ENCODE measurements around the gene HPN. TPM values are rescaled to one million over a fixed set of nuclear protein-coding genes. Genes with fewer than 3 reads are reported as not detected.

HPN gene
- polyA plus RNA-seq, 10 donors: 0.09 to 0.91 (median 0.41) TPM; not detected in 2

GRCh38 chr19:35104361-35104760 lies 62.8 kb downstream of the HPN start:
- DNase-seq: no peak

GRCh38 chr19:35105047-35105410 lies 63.5 kb downstream of the HPN start:
- DNase-seq: no peak

- DNase-seq: no peak
Observed at GRCh38 chr19:35105411-35106290, 64.1 kb downstream of the HPN start.

- no peak for DNase-seq
Observed at GRCh38 chr19:35106291-35106583, 64.7 kb downstream of the HPN start.

DNA sequence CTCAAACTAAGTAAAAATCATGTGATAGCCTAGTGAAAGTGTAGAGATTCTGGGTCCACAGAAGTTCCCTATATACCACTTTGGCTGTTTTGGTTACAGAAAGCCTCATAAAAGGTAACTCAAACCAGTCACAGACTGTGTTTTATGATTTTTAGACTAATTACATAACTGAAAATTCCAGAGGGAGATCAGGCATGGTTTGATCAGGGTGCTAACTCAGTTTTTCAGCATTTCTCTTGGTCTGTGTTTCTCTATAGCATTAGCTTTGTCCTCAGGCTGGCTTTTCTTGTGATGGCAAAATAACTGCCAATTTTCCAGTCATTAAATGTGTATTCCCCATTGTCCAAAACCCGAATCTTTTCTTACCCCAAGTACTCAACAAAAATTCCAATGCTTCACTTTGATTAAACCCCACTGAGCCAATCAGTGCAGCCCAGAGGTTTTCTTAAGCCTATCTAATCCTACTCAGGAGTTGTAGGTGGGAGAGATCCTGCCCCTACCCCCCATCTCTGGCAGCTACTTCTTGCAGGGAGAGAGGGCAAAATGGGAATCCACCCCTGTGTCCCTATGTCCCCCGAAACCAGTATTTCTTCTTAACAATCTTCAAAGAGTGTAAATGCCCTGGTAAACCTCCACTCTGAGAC lies 65.5 kb downstream of the HPN start:
- no peak for DNase-seq

- no peak for DNase-seq
Observed at GRCh38 chr19:35107545-35107944, 66.0 kb downstream of the HPN start.

DNA sequence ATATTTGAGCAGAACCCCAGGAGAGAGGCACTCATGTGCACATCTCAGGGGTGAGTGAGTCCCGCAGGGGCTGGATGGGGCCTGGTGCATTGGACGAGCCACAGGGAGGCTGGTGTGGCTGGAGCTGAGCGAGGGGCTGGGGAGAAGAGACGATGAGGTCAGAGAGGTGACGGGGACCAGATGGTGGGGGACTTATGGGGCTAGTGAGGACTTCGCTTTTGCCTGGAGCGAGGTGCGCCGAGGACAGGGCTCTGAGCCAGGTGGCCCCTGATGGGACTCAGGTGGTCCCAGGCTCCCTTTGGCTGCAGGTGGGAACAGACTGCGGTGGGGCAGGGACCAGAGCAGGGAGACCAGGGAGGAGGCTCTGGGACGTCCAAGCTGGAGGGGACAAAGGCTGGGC lies 67.2 kb downstream of the HPN start:
- DNase-seq: no peak

- DNase-seq: no peak
Observed at GRCh38 chr19:35109395-35110112, 68.0 kb downstream of the HPN start.

GRCh38 chr19:35110974-35111373 lies 69.5 kb downstream of the HPN start:
- no peak for DNase-seq

- no peak for DNase-seq
Observed at GRCh38 chr19:35112995-35113688, 71.6 kb downstream of the HPN start.

GRCh38 chr19:35114353-35115176 lies 73.0 kb downstream of the HPN start:
- DNase-seq: peak; percentile 66 to 85 (median 85)

DNA sequence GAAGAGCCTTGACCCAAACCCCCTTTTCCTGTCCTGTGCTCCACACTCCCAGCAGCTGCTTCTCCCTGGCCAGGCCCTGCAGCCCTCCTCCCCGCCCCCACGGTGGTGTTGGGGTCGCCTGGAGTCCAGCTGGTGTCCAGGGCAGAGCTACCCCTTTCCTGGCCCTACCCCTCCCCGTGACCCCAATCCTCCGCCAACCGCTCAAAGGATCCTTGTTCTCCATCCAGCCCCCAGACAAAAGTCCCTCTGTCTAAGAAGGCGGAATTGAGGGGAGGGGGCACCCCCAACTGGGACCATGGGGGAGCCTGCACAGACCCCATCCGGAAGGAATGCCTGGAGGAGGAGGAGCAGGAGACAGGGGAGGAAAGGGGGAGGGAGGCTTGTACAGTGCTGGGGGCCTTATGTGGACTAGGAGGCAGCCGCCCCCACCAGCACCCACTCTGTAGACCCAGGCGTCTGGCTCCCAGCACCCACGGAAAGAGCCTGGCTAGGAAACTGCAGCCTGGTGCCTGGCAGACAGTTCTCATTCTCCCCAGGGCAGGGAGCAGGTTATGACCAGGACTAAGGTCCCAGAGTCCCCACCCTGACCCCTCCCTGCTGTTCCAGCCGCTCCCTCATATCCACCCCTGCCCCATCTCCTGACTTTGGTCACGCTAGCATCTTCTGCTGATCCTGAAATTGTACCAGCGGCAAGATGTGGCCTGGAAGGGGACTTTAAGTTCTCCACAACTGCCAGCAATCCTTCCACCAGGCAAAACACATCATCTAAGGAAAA lies 73.8 kb downstream of the HPN start, which contains the start of gene FXYD3:
TSS of gene FXYD3 (plus strand) at position 647 of the 775 bp plus-strand sequence. CDS start 3,554 bp downstream, outside the sequence.
- DNase-seq: no peak

Other genes with a start within 250 kb of the HPN start
- gene ZNF30, start 114.8 kb upstream of the HPN start, polyA plus RNA-seq (ENCODE audit: insufficient read length in 10 of 10): 1 to 10 TPM; 2.7 to 5.7 (median 4.2) TPM
- gene ZNF792, start 77.5 kb upstream of the HPN start, polyA plus RNA-seq (ENCODE audit: insufficient read length in 10 of 10): 1 to 10 TPM; 1.9 to 4.9 (median 3.0) TPM
- 10 to 100 TPM; 33.1 to 46.6 (median 37.1) TPM for gene GRAMD1A, start 41.4 kb upstream of the HPN start, polyA plus RNA-seq (ENCODE audit: insufficient read length in 10 of 10)
- 1 to 10 TPM; 1.9 to 7.8 (median 4.5) TPM for gene SCN1B, start 11.3 kb upstream of the HPN start, polyA plus RNA-seq (ENCODE audit: insufficient read length in 10 of 10)
- 10 to 100 TPM in 2 of 10 donors, 1 to 10 TPM in 1, under 1 TPM in 3, not detected in 4; 0.34 to 12.8 (median 0.80) TPM for gene FXYD3, start 74.1 kb downstream of the HPN start, polyA plus RNA-seq (ENCODE audit: insufficient read length in 10 of 10)
- 10 to 100 TPM in 8 of 10 donors, 1 to 10 TPM in 2; 9.1 to 15.8 (median 11.1) TPM for gene LGI4, start 93.3 kb downstream of the HPN start, polyA plus RNA-seq (ENCODE audit: insufficient read length in 10 of 10)
- gene FXYD1, start 97.1 kb downstream of the HPN start, polyA plus RNA-seq (ENCODE audit: insufficient read length in 10 of 10): 100 to 1,000 TPM; 138 to 257 (median 215) TPM
- gene FXYD7, start 101.5 kb downstream of the HPN start, polyA plus RNA-seq (ENCODE audit: insufficient read length in 10 of 10): 1 to 10 TPM in 4 of 10 donors, under 1 TPM in 6; 0.42 to 2.4 (median 0.89) TPM
- 10 to 100 TPM; 16.8 to 41.1 (median 22.9) TPM for gene FXYD5, start 113.0 kb downstream of the HPN start, polyA plus RNA-seq (ENCODE audit: insufficient read length in 10 of 10)
- under 1 TPM in 1 of 10 donors, not detected in 9; 0.19 TPM for gene FAM187B, start 187.0 kb downstream of the HPN start, polyA plus RNA-seq (ENCODE audit: insufficient read length in 10 of 10)
- gene LSR, start 207.3 kb downstream of the HPN start, polyA plus RNA-seq (ENCODE audit: insufficient read length in 10 of 10): 1 to 10 TPM; 3.6 to 8.6 (median 6.1) TPM
- 100 to 1,000 TPM in 9 of 10 donors, 10 to 100 TPM in 1; 94.8 to 113 (median 107) TPM for gene USF2, start 227.2 kb downstream of the HPN start, polyA plus RNA-seq (ENCODE audit: insufficient read length in 10 of 10)
- under 1 TPM in 4 of 10 donors, not detected in 6; 0.05 to 0.28 (median 0.15) TPM for gene HAMP, start 240.8 kb downstream of the HPN start, polyA plus RNA-seq (ENCODE audit: insufficient read length in 10 of 10)